GM21576 (cell line): Measurements from ENCODE around the gene TMEM163.
"Not testable (repeated sequence)": the region's sequence is repeated elsewhere in the genome, so short reads cannot be mapped to it uniquely, and the experiment has no call there.

ENCODE experiments used
- ATAC-seq: cut with Tn5 transposase; IDR thresholded peaks from one replicate; pipeline ENCODE4 v1.9.1; 2021; ENCODE audit warnings: mild to moderate bottlenecking, moderate library complexity; ENCODE audit not compliant: unreplicated experiment

Gene TMEM163

DNA sequence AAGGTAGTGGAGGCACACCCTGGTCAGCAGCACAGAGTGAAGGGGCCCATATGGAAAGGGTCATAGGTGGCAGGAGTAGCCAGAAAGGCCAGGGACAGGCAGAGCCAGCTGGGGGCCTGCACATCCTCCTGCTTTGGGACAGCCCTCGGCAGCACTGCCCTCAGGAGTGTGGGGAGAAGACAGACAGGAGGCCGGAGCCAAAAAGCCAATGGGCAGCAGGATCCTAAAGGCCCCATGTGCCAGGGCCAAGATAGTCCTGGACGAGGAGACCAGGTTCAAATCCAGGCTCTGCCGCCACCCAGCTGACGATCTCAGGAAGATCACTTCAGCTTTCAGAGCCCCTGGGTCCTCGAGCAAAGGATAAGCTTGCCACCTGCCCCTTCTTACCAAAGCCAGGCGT, 220.1 kb downstream of the TMEM163 start:
- no peak for ATAC-seq

DNA sequence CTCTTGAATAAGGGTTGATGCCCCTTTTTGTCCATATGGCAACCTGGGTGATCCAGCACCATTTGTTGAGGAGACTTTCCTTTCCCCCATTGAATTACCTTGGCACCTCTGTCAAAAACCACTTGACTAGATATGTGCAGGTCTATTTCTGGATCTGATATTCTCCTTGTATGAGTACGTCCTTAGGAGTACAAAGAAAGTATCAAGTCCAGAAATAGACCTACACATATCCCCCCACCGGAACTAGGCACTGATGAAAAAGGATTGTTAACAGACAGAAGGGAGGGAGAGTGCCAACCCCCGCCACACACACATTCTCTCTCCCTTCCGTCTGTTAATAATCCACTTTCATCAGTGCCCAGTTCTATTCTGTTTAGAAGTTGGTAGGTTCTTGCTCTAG, 225.0 kb downstream of the TMEM163 start:
- no peak for ATAC-seq

GRCh38 chr2:134491771-134492441, 226.9 kb downstream of the TMEM163 start:
- ATAC-seq: no peak

GRCh38 chr2:134491022-134491421, 227.8 kb downstream of the TMEM163 start:
- ATAC-seq: no peak

GRCh38 chr2:134490559-134490958, 228.2 kb downstream of the TMEM163 start:
- no peak for ATAC-seq

DNA sequence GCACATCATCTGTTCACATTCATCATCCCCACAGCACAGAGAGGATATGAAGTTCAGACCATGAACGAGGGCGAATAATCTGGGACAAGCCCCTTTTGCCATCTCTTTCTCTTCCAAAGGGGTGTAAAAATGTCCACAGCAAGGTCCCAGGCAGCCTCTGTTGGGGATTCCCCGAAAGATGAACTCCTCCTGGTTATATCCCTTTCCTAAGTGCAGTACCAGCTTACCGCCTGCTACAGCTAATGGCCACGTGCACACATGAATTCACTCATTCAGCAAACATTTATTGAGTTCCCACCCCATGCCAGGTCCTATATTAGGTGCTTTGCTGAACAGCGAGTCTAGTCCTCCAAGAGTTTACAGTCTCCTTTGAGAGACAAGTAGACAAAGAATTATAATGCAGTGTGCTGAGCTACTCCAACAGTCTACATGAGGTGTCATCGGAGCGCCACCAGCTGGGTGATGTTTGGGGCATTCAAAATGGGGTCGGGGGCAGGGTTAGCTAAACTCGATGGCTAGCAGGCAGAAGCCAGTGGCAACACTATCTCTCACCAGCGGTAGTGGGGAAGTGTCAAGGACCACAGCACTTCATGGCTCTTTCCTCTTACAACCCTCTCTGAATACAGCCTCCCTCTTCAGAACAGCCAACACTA, 228.9 kb downstream of the TMEM163 start:
- ATAC-seq: no peak

DNA sequence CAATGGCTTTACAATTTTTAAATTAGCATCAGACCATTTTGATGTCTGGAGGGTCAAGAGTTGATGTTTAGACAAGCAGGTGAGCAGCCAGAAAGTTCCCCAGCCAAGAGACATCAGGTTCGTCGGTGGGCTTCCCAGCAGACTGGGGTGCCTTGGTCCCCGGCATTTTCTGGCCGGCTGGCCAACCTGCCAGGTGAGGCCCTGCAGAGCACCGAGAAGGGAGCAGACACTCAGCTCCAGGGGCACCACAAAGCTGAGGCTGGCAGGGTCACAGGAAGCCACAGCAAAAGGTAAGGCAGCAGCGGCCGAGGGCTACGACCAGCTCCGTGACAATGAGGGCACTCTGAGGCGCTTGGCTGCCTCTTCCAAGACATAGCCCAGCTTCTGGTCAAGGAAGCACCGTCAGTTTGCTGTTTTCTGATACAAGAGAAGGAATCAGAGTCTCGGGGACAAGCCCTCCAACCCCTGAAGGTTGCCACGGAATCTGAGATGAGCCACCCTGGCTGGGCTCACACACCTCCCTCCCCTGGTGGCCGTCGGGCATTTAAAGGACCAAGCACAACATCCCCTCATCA, 235.9 kb downstream of the TMEM163 start:
- no peak for ATAC-seq

- ATAC-seq: no peak
Observed at GRCh38 chr2:134482131-134482723, 236.6 kb downstream of the TMEM163 start.

GRCh38 chr2:134479696-134480330, 239.0 kb downstream of the TMEM163 start:
- ATAC-seq: no peak

DNA sequence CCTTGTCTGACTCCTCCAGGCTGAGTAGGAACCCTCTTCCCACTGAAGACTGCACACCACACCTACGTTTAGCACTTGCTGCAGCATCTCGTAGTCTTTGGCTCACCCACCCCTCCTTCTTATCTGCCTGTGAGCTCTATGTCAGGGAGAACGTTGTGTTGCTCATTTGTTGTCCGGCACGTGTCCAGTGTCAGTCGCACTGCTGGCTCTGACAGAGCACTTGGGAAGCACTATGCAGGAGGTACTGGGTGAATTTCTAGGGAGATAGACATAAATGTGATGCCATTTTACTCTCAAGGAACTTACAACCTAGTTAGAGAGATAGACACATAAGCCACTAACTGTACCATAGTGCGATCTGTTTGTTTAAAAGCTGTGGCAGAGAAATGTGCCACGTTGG, 241.8 kb downstream of the TMEM163 start:
- not testable (repeated sequence) for ATAC-seq

- no peak for ATAC-seq
Observed at GRCh38 chr2:134470561-134471168, 248.1 kb downstream of the TMEM163 start.

DNA sequence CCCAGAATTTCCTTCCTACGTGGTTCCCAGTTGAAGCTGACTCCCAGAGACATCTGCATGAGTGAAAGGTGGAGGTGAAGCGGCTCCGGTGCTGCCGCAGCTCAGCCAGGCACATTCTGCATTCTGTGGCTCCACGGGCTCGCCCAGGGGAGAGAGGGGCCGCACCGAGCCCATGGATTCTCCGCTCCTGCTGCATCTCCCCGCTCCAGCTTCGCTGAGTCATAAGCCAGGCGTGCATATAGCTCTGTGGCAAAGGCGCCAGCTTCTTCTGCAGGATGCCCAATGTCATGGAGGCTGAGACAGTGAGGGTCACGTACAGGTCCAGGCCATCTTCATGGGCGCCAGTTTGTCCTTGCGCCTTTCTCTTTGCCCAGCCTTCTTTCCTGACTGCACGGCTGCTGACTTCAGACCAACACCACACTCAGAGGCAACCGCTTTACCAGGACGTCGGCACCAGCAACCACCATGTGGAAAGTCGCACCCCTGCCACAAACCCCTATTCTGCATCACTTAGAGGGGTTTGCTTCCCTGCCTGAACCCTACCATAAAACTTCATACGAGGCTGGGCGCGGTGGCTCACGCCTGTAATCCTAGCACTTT, 249.2 kb downstream of the TMEM163 start:
- no peak for ATAC-seq

GRCh38 chr2:134468776-134469175, 250.0 kb downstream of the TMEM163 start:
- no peak for ATAC-seq

DNA sequence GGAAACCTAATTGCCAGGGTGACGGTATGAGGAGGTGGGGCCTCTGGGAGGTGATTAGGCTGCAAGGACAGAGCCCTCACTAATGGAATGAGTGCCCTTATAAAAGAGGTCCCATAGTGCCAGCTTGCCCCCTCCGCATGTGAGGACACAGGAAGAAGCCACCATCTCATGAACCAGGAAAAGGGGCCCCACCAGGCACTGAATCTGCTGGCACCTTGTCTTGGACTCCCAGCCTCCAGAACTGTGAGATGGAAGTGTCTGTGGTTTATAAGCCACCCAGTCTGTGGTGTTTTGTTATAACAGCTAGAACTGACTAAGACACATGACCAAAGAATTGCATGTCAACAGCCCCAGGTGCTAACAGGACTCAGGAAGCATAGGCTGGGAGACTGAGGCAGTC, 250.6 kb downstream of the TMEM163 start:
- ATAC-seq: no peak

- peak; percentile 66 for ATAC-seq
Observed at GRCh38 chr2:134466141-134466540, 252.7 kb downstream of the TMEM163 start.

DNA sequence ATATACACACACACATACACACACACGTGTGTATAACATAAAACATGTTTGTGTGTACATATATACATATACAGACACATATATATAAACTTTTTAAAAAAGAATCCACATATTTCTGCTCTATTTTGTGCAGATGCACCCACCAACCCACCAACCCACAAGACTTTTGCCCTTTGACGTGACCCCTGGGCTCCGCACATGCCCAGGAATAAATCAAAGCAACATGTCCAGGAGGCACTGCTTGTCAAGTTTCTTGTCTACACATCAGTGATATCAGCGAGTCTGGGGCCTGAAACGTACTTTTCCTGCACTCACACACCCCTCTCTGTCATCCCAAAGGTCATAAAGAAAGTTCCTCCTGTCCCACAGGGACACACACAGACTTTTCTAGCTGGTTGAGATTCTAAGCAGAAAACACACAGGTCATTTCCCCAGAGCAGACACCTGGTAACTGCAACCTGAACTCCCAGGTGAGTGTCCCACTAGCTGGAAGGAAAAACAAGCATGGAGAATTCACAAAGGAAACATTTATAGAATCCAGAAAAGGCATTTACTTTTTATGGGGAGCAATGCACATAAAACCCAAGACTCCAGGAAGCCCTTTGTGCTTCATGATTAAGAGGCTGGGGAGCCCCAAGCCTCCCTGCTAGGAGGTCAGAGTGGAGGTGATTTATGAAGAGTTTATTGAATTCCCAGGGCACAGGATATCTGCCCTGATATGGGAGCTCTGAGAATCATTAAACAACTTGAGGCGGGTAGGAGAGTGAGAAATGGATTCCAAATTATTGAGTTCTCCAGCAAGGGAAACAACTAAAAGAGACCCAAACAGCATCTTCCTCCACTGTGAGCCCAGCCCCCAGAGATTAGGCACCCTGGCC, 253.3 kb downstream of the TMEM163 start:
- ATAC-seq: no peak

GRCh38 chr2:134463699-134464022, 255.1 kb downstream of the TMEM163 start:
- ATAC-seq: no peak

GRCh38 chr2:134462791-134463698, 255.8 kb downstream of the TMEM163 start:
- no peak for ATAC-seq

GRCh38 chr2:134462275-134462674, 256.5 kb downstream of the TMEM163 start:
- ATAC-seq: no peak
